ENCODE data around the gene TFIP11.

The TFIP11 gene

DNA sequence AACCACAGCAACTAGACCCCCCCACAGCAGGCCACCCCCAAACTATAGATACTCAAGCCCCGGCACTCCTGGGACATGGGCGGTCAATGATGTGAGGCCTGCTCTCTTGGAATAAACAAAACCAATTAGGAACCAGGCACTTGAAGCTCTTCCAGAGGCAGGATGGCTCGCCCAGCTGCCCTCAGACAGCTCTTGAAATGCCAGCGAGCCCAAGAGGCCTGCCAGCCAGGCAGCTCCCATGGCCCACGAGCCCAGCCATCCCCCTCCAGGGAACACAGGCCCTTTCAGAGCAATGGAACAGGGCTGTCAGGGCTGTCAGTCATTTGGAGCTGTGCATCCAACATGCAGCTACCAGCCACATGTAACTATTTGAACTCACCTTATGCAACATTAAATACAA is 34.0 kb upstream of the TFIP11 start:
- TF ChIP-seq CTCF (conservative IDR thresholded peaks at IDR 0.05; ENCODE audit: low read depth, low read length), result no peak
- no peak overlapping the region for H2AFZ ChIP-seq (ENCODE audit: low read depth)

GRCh38 chr22:26545827-26546226 is 33.6 kb upstream of the TFIP11 start:
- Histone ChIP-seq H4K20me1 (ENCODE audit: insufficient read depth) (no peaks in the 10 kb centered on the region), H3K27ac (no peak overlapping the region), H3K36me3 (ENCODE audit: insufficient read depth) (no peaks in the 10 kb centered on the region; the same call in 1 of the 2 replicates), H2AFZ (ENCODE audit: low read depth) (no peak overlapping the region), H3K9ac (no peak overlapping the region), H3K79me2 (ENCODE audit: insufficient read depth, low read depth) (peaks cover 26% of the 10 kb centered on the region), H3K4me2 (no peak overlapping the region), H3K27me3 (ENCODE audit: insufficient read depth, low read depth) (no peaks in the 10 kb centered on the region), H3K4me3 (IDR thresholded peaks at IDR 0.05; ENCODE audit: insufficient read depth, low read depth, low read length) (no peak overlapping the region), H3K4me1 (ENCODE audit: low read depth, poor library complexity, severe bottlenecking) (peaks cover 53% of the 10 kb centered on the region)
- TF ChIP-seq CTCF (conservative IDR thresholded peaks at IDR 0.05; ENCODE audit: low read depth, low read length), result no peak

More for the DNA sequence above, 34.0 kb upstream of the TFIP11 start:
- Histone ChIP-seq H3K27ac (no peak overlapping the region), H3K4me3 (IDR thresholded peaks at IDR 0.05; ENCODE audit: insufficient read depth, low read depth, low read length) (no peak overlapping the region), H3K4me2 (peak overlapping the region; percentile 26), H3K36me3 (ENCODE audit: insufficient read depth) (no peaks in the 10 kb centered on the region), H3K27me3 (ENCODE audit: insufficient read depth, low read depth) (no peaks in the 10 kb centered on the region), H3K9ac (no peak overlapping the region), H3K79me2 (ENCODE audit: insufficient read depth, low read depth) (peaks cover 30% of the 10 kb centered on the region), H3K4me1 (ENCODE audit: low read depth, poor library complexity, severe bottlenecking) (peaks cover 58% of the 10 kb centered on the region), H4K20me1 (ENCODE audit: insufficient read depth) (no peaks in the 10 kb centered on the region)

DNA sequence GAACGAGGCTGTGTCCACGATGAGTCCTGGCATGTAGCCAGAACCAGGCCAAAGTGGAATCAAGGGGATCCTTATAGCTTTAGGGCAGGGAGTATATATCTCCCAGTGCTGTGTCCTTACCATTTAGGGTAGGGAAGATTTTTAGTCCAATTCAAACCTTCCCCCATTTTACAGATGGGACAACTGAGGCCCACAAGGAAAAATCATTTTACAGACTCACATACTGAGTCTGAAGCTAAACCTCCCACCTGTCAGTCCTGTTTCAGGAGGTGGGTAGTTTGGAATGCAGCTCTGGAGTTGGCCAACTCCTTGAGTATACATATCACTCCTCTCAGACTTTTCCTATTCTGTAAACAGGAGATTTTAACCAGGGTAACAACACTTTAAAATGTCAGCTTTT is 33.1 kb upstream of the TFIP11 start:
- H3K4me2 ChIP-seq, result no peak overlapping the region
- TF ChIP-seq CTCF (conservative IDR thresholded peaks at IDR 0.05; ENCODE audit: low read depth, low read length), result no peak
- H3K4me1 ChIP-seq (ENCODE audit: low read depth, poor library complexity, severe bottlenecking), result peaks cover 50% of the 10 kb centered on the region
- no peaks in the 10 kb centered on the region for H4K20me1 ChIP-seq (ENCODE audit: insufficient read depth)
- H3K9ac ChIP-seq, result no peak overlapping the region
- no peak overlapping the region for H3K4me3 ChIP-seq (IDR thresholded peaks at IDR 0.05; ENCODE audit: insufficient read depth, low read depth, low read length)
- no peak overlapping the region for H2AFZ ChIP-seq (ENCODE audit: low read depth)
- no peaks in the 10 kb centered on the region; the same call in 1 of the 2 replicates for H3K36me3 ChIP-seq (ENCODE audit: insufficient read depth)
- no peak overlapping the region; the same call in 1 of the 2 replicates for H3K27ac ChIP-seq
- no peaks in the 10 kb centered on the region for H3K27me3 ChIP-seq (ENCODE audit: insufficient read depth, low read depth)
- H3K79me2 ChIP-seq (ENCODE audit: insufficient read depth, low read depth), result peaks cover 24% of the 10 kb centered on the region

- no peak overlapping the region for H3K4me3 ChIP-seq (IDR thresholded peaks at IDR 0.05; ENCODE audit: insufficient read depth, low read depth, low read length)
- H4K20me1 ChIP-seq (ENCODE audit: insufficient read depth), result no peaks in the 10 kb centered on the region
- no peaks in the 10 kb centered on the region; the same call in 1 of the 2 replicates for H3K36me3 ChIP-seq (ENCODE audit: insufficient read depth)
- no peak for TF ChIP-seq CTCF (conservative IDR thresholded peaks at IDR 0.05; ENCODE audit: low read depth, low read length)
- H3K4me1 ChIP-seq (ENCODE audit: low read depth, poor library complexity, severe bottlenecking), result peaks cover 46% of the 10 kb centered on the region
- H3K4me2 ChIP-seq, result no peak overlapping the region
- H2AFZ ChIP-seq (ENCODE audit: low read depth), result no peak overlapping the region
- no peak overlapping the region; the same call in 1 of the 2 replicates for H3K27ac ChIP-seq
- H3K27me3 ChIP-seq (ENCODE audit: insufficient read depth, low read depth), result no peaks in the 10 kb centered on the region
- H3K79me2 ChIP-seq (ENCODE audit: insufficient read depth, low read depth), result peaks cover 20% of the 10 kb centered on the region
- no peak overlapping the region for H3K9ac ChIP-seq
Observed at GRCh38 chr22:26544489-26544888, 32.2 kb upstream of the TFIP11 start.

All from KMS-11 (cell line).